Raji (cell line): ENCODE data around the gene TUBB6.

ENCODE experiments used
- POLR2A ChIP-seq: IDR thresholded peaks from 2 replicates; pipeline ENCODE4 v1.6.1; 2011; ENCODE audit warnings: low read depth, low read length, control low read depth; ENCODE audit not compliant: insufficient read depth

Gene TUBB6

DNA sequence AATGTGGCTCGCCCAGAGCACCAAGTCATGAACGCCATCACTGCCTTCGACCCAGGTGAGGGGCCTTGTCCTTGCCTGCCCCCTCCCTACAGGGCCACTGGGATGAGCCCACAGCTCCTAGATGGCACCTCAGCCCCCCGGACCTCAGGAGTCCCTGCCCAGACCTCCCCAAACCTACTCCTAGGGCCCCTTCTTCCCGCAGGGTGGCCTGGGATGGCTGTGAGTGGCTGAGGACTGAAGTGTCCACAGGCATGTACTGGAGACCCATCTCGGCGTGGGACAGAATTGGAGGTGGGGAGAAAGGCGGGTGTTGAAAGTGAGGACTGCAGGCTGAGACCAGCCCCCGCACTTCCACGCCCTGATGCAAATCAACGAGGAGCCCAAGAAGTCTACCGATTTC is 2.8 kb upstream of the TUBB6 start:
- TF ChIP-seq POLR2A: no peak

DNA sequence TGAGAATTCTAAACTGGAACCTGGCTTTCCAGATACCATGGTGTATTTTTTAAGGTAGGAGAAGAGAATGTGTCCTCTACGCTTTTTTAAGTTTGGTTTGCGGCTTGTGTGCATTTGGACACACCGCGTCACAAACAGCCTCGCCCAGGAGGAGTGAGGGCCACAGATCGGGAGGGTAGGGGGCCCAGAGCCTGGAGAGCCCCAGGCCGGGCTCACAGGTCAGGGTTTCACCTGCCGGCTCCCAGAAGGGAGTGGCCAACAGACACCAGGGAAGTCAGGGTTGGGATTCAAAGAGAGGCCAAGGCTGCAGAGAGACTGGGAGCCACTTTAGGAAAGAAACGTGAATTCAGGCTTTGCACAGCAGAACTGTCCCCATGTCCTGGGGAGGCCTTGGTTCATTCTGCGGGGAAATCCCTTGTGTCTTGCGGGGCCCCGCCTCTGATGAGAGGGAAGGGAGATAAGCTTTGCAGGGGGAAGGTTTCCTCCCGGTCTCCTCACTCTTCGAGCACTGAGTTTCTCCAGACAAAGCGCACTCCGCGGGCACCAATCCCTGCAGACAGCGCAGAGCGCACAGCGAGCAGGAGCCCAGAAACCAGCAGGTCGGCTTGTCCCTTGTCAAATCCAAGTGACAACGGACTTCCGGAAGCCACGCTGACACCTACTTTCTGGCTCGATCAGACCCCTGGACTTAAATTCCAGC is 2.0 kb upstream of the TUBB6 start:
- no peak for TF ChIP-seq POLR2A

- TF ChIP-seq POLR2A: no peak
Observed at GRCh38 chr18:12306752-12307700, 1.0 kb upstream of the TUBB6 start.

DNA sequence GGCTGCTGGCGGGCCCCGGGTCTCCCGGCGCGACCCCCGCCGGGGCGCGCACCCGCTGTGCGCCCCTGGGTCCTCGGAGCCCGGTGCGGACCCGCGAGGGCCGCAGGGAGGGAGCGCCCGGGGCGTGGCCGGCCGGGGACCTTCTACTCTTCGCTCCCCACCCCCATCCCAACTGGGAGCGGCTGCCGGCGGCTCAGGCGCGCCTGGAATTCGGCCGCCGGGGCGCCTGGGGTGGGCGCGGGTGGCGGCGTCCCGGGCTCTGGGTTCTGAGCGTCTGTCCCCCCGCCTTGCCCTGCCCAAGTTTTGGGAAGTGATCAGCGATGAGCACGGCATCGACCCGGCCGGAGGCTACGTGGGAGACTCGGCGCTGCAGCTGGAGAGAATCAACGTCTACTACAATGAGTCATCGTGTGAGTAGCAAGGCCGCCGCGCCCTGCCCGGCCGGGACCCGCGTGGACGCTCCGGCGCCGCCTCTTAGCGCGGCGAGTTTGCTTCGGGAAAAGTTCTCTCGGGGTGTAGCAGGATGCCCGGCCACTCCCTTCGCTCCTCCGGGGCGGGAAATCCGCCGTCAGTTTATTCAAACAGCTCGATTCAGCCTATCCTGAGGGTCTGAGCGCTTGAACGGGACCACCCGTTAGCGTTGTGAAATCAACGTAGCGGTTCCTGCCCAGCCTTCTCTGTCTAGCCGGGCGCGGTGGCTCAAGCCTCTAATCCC is 502 bp downstream of the TUBB6 start:
- no peak for TF ChIP-seq POLR2A

DNA sequence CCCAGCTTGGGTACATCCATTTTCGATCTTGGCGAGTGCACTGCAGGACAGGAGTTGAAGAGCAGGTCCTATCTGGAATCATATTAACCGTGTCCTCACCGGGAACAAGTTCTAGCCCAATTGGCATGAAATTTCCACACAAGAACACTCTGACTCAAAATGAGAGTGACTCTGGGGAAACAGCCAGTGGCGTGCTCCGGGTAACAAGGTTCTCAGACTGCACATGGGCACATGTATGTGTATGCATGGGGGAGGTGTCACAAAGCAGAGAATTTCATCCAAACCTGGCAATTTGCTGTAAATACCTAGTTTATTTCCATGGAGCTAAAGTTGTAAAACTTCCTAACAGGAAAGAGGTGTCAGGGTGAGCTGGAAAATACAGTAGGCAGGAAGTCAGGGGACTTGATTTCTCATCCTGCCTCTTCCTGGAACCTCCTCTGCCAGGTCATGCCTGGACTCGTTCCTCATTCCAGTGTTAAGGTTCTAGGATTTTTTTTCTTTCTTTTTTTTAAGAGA is 1.7 kb downstream of the TUBB6 start:
- TF ChIP-seq POLR2A: no peak

GRCh38 chr18:12310762-12311161 is 2.7 kb downstream of the TUBB6 start:
- no peak for TF ChIP-seq POLR2A

DNA sequence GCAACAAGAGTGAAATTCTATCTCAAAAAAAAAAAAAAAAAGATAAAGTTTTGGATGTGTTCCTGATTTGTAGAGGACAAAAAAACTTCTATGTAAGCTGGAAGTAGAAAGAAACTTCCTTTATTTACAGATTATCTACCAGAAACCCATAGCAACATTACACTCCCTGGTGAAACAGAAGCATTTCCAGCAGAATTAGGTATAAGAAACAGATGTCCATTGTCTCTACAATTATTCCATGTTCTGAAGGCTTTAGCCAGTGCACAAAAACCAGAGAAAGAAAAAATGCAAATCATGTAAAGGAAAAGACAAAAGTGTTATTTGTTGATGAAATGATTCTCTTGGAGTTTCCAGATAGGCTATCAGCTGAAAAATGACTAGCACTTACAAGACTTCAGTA is 4.9 kb downstream of the TUBB6 start:
- no peak for TF ChIP-seq POLR2A

- TF ChIP-seq POLR2A: no peak
Observed at GRCh38 chr18:12313530-12314245, 5.6 kb downstream of the TUBB6 start.

GRCh38 chr18:12314591-12315305 is 6.7 kb downstream of the TUBB6 start:
- no peak for TF ChIP-seq POLR2A

GRCh38 chr18:12315490-12315889 is 7.4 kb downstream of the TUBB6 start:
- TF ChIP-seq POLR2A: no peak

DNA sequence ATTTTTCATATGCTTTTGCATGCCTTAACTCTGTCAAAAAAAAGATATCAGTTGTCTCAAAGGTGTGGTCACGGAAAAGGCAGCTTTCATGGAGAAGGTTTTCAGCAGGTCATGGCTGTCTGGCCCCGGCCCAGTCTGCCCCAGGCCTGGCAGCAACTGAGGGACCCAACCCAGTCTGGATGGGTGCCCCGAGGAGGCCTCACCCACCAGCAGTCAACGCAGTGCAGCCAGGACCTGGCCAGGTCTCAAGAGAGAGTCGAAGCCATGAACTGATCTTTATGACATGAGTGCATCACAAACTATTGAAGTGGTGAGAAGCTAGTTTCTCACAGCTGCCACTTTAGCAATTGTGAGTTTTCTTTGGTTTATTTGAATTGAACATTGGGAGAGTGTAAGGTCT is 7.9 kb downstream of the TUBB6 start:
- no peak for TF ChIP-seq POLR2A

GRCh38 chr18:12317664-12318333 is 9.8 kb downstream of the TUBB6 start:
- no peak for TF ChIP-seq POLR2A

DNA sequence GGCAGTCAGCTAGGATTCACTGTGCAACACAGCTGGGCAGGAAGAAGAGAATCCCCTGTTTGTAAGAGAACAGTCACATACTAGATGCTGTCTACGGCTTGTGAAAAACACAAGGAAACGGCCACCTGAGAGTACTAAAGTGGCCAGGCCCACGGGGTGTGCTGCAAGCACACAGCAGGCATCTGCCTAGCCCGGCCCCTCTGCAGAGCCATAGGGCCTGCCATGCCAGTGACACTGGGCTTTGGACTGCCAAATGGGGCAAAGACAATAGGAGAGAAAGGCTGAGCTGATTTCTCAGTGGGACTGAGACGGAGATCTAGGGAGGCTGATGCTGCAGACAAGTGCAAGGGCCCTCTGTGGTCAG is 10.3 kb downstream of the TUBB6 start:
- TF ChIP-seq POLR2A: no peak

GRCh38 chr18:12318857-12319256 is 10.8 kb downstream of the TUBB6 start:
- no peak for TF ChIP-seq POLR2A
